Fibroblast of villous mesenchyme (primary cell): ENCODE measurements around the gene ANO6. TPM values are rescaled to one million over a fixed set of nuclear protein-coding genes. Genes with fewer than 3 reads are reported as not detected.

Experiments used
- DNase-seq: peaks from one replicate; pipeline ENCODE4 v3.0.0-alpha.2; 2010; ENCODE audit warnings: low read depth
- H3K4me3 ChIP-seq: 2 replicates; pipeline ENCODE4 v1.5.1; 2011; ENCODE audit warnings: low read depth, mild to moderate bottlenecking, low read length
- total RNA-seq: library from RNA; depleted of rRNA; stranded (reverse); fragments of >200 nt; gene quantifications from 2 replicates; pipeline ENCODE4 v1.2.3, GENCODE V29; 2012
- TF ChIP-seq, protein P1 (sequence below): IDR thresholded peaks from 2 replicates; pipeline ENCODE4 v1.5.1; 2012; ENCODE audit warnings: low read depth, mild to moderate bottlenecking, low read length; ENCODE audit not compliant: insufficient read depth

ANO6 gene
- total RNA-seq, 1 donor: 91.5 TPM

DNA sequence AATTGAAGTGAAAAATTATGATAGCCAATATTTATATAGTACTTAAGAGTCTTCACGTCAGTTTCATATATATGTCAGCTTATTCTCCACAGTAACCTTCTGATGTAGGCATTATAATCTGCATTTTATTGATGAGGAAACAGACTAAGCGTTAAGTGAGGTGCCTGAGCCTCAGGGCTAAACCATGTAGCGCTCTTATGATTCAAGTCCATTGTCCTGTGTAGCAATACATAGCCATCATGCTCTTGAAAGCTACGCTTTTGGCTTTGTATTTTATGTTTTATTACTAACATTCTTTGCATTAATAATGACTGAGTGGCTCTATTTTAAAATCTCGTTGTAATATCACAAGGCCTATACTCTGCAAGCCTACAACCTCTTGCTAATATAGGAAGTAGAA is 79.0 kb downstream of the ANO6 start:
- H3K4me3 ChIP-seq: no peak overlapping the region
- TF ChIP-seq, protein P1, sequence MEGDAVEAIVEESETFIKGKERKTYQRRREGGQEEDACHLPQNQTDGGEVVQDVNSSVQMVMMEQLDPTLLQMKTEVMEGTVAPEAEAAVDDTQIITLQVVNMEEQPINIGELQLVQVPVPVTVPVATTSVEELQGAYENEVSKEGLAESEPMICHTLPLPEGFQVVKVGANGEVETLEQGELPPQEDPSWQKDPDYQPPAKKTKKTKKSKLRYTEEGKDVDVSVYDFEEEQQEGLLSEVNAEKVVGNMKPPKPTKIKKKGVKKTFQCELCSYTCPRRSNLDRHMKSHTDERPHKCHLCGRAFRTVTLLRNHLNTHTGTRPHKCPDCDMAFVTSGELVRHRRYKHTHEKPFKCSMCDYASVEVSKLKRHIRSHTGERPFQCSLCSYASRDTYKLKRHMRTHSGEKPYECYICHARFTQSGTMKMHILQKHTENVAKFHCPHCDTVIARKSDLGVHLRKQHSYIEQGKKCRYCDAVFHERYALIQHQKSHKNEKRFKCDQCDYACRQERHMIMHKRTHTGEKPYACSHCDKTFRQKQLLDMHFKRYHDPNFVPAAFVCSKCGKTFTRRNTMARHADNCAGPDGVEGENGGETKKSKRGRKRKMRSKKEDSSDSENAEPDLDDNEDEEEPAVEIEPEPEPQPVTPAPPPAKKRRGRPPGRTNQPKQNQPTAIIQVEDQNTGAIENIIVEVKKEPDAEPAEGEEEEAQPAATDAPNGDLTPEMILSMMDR: no peak

DNA sequence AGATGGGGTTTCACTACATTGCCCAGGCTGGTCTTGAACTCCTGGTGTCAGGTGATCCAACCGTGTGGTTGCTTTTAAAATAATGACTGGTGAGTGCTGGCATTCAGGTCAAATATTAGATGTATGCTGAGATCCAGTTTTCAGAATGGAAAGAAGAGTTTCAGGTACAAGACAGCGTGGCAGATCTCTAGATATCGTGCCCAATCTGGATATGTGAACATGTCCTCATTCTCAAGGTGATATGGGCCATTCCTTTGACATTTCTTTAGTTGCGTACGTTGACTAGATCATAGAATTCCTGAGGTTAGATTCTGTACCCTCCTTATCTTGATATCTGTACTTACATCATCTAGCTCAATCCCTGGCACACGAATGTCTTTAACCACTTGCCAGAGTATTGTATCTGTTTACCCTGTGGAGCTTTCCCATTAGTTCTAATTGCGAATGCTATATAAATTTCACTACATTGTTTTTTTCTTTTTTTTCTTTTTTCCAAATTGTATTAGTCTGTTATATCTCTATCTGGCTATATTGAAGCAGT is 80.2 kb downstream of the ANO6 start:
- DNase-seq: peak; percentile 60
- TF ChIP-seq, protein P1: no peak
- no peak overlapping the region for H3K4me3 ChIP-seq

More for the DNA sequence above, 79.0 kb downstream of the ANO6 start:
- no peak for DNase-seq

DNA sequence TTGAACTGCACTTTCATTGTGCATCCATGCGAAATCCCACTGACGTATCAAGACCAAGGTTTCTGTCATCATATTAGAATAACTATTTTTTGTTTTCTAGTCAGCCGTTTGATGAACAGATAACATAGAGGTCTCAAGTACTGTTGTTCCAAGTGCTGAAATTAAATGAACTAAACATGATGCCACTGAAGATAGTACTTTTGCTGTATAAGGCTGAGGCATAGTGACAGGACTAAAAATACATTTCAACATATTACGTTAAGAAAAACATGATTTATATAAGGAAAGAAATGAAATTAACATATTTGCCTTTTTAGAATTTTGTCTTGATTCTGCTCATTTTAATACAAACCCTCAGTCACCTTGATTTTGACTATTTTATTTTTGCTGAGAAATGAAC is 82.2 kb downstream of the ANO6 start:
- TF ChIP-seq, protein P1: no peak
- no peak for DNase-seq
- H3K4me3 ChIP-seq: no peak overlapping the region

DNA sequence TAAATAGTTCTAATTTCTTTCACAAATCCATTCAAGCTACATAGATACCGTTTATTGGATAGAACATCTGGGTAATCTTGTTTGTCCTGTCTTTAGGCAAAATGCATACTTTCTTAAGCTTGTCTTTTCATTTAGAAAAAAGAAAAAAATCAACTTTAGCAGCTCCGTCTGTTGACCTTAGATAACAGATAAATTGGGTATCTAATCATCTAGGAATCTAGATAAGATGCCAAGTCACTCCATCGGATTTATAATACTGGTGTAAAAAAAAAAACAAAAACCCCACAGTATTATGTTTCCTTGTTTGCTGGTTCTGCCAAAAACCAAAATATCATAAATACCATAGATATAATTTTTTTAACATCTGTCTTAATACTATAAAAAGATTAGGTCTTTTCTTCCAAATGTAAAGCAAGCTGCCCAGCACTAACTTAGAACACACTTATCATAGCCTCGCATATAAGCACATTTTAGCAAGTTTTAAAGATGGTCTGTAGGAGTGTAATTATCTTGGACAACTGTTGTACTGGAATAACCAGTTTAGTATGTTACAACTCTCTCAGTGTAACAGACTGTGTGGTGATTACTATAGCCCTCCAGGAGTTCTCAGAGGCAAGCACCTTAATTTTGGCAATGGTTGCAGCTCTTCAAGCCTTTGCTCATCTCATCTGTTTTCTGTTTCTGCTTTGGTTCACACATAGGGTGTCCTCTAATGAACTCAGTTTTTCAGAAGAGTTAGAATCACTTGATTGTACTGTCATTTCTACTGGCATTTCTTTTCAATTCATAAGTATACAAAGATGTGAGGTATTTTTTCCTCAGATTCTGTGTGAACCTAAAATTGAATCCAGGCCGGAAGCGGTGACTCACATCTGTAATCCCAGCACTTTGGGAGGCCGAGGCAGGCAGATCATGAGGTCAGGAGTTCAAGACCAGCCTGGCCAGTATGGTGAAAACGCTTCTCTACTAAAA is 83.1 kb downstream of the ANO6 start:
- TF ChIP-seq, protein P1: no peak
- peak; percentile 73 for DNase-seq
- H3K4me3 ChIP-seq: no peak overlapping the region

DNA sequence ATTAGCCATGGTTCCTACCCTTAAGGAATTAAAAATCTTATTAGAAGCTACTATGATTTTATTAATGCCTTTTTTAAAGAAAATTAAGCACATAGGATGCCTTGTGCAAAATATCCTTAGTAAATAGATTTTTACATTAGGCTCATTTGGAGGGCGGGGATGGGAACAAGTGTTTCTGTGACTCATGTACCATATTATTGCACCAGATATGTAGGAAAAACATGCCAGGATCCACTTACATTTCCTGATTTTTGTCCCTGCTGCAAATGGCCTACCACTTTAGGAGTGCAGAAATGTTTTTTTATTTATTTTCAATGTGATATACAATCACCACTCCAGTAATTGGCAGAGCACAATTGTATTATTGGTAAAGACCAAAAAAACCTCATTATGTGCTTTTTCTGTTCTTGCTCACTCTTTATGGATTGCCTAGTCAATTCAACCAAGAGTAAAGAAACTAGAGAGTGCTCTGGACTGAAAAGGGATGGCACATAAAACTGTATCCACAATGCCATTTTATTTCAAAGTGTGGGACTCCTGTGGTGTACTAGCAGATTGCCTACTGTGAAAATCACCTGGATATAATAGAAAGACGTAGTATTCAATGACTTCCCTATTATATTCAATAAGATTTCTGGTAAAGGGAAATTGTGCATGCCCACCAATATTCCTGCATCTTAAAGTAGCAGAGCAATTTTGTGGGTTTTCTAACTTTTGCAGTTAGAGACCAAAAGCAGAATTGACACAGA is 86.9 kb downstream of the ANO6 start:
- TF ChIP-seq, protein P1: no peak
- no peak for DNase-seq
- no peak overlapping the region for H3K4me3 ChIP-seq

DNA sequence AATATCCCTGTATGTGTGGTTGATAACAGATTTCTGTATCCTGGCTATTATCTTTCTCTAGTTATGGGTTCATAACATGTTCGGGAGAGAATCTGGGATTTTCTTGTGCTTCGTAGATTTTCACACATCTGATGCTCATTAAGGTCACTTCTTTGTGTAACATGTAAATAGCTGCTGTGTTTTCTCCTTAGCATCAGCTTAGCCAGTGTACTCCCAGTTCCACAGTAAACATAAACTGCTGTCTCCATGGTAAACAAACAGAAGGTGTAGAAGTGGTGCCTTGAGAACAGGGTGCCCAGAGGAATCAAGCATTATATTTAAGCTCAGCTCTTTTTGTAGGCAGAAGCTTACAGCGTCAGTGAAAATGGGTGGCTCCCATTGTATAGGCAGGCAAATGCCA is 88.0 kb downstream of the ANO6 start:
- H3K4me3 ChIP-seq: no peak overlapping the region
- DNase-seq: no peak
- TF ChIP-seq, protein P1: no peak
